Embryonic facial prominence (tissue), 1 donor: ENCODE measurements around the gene KCNJ1.
A peak's percentile ranks its signal among the peaks of the same experiment; 100 is the strongest.

Experiments used
- DNase-seq: peaks from one replicate; pipeline ENCODE4 v3.0.0-alpha.2; 2016; ENCODE audit errors: extremely low spot score

KCNJ1 gene

GRCh38 chr11:128852327-128853023 lies 14.6 kb downstream of the KCNJ1 start:
- no peak for DNase-seq

GRCh38 chr11:128848815-128849455 lies 18.2 kb downstream of the KCNJ1 start:
- no peak for DNase-seq

GRCh38 chr11:128846985-128847384 lies 20.1 kb downstream of the KCNJ1 start:
- DNase-seq, result no peak

GRCh38 chr11:128845334-128845780 lies 21.7 kb downstream of the KCNJ1 start:
- no peak for DNase-seq

- DNase-seq, result no peak
These were observed 23.8 kb downstream of the KCNJ1 start for GRCh38 chr11:128843198-128843785.

- DNase-seq, result no peak
These were observed 25.5 kb downstream of the KCNJ1 start for GRCh38 chr11:128841461-128842072.

GRCh38 chr11:128840783-128841182 lies 26.3 kb downstream of the KCNJ1 start:
- DNase-seq, result no peak

GRCh38 chr11:128840137-128840536 lies 27.0 kb downstream of the KCNJ1 start:
- DNase-seq, result no peak

GRCh38 chr11:128839081-128839480 lies 28.0 kb downstream of the KCNJ1 start:
- no peak for DNase-seq

GRCh38 chr11:128837627-128838026 lies 29.5 kb downstream of the KCNJ1 start:
- no peak for DNase-seq

GRCh38 chr11:128835741-128836430 lies 31.2 kb downstream of the KCNJ1 start:
- DNase-seq, result no peak

GRCh38 chr11:128834157-128834556 lies 32.9 kb downstream of the KCNJ1 start:
- DNase-seq, result no peak

- no peak for DNase-seq
These were observed 35.0 kb downstream of the KCNJ1 start for GRCh38 chr11:128832121-128832497.

- peak; percentile 74 for DNase-seq
These were observed 35.6 kb downstream of the KCNJ1 start for GRCh38 chr11:128831174-128832120.

- DNase-seq, result no peak
These were observed 36.6 kb downstream of the KCNJ1 start for GRCh38 chr11:128830290-128831173.

GRCh38 chr11:128828350-128828749 lies 38.7 kb downstream of the KCNJ1 start:
- no peak for DNase-seq

- DNase-seq, result no peak
These were observed 39.8 kb downstream of the KCNJ1 start for GRCh38 chr11:128827191-128827893.

GRCh38 chr11:128825050-128825784 lies 41.9 kb downstream of the KCNJ1 start:
- DNase-seq, result no peak
